ENCODE measurements around the gene G6PC1.
"Not testable (repeated sequence)": the region's sequence is repeated elsewhere in the genome, so short reads cannot be mapped to it uniquely, and the experiment has no call there.

- TF ChIP-seq CTCF (IDR thresholded peaks at IDR 0.05); POLR2A (IDR thresholded peaks at IDR 0.05); POLR2AphosphoS5 (IDR thresholded peaks at IDR 0.05; ENCODE audit: insufficient read depth in 1 of 2, low read depth in 1 of 2): not testable (repeated sequence)
Measured at GRCh38 chr17:42919522-42920077, 19.0 kb downstream of the G6PC1 start.
